Esophagus squamous epithelium (tissue), 5 donors: Measurements from ENCODE around the gene GOLGA6C. TPM values are rescaled to one million over a fixed set of nuclear protein-coding genes. Genes with fewer than 3 reads are reported as not detected.
"Not testable (repeated sequence)": the region's sequence is repeated elsewhere in the genome, so short reads cannot be mapped to it uniquely, and the experiment has no call there.

Experiments
- DNase-seq: peaks from one replicate; lab custom pipeline; 2025; lab: John Stamatoyannopoulos, UW
- H3K27ac ChIP-seq, 4 donors: fragments of 200-600 bp; sonication (generic); one replicate each; pipeline ENCODE4 v1.5.1; 2016 to 2019; ENCODE audit warnings: mild to moderate bottlenecking in 1 of 4
- H3K27me3 ChIP-seq, 4 donors: fragments of 200-600 bp; sonication (generic); 1 replicate in 3 of 4; 2 replicates in 1 of 4; pipeline versions ENCODE4 v1.5.1 to v1.6.0; 2017 to 2021; ENCODE audit warnings: antibody characterized with exemption in 1 of 4
- H3K36me3 ChIP-seq, 3 donors: fragments of 200-600 bp; sonication (generic); one replicate each; pipeline ENCODE4 v1.5.1; 2016 to 2019
- H3K4me1 ChIP-seq, 3 donors: fragments of 200-600 bp; sonication (generic); one replicate each; pipeline ENCODE4 v1.5.1; 2017 to 2019
- H3K4me3 ChIP-seq, 4 donors: fragments of 200-600 bp; sonication (generic); 1 replicate in 3 of 4; 2 replicates in 1 of 4; pipeline ENCODE4 v1.5.1; 2016 to 2019; ENCODE audit warnings: mild to moderate bottlenecking in 2 of 4, moderate library complexity in 1 of 4
- H3K9me3 ChIP-seq, 3 donors: fragments of 200-600 bp; sonication (generic); one replicate each; pipeline ENCODE4 v1.5.1; 2016 to 2019
- WGBS, 2 donors: methylation state at CpG; one replicate each; pipeline ENCODE4 v1.1.5; 2018; 5-methylcytosine and 5-hydroxymethylcytosine counted together
- intact Hi-C: fragments of 100-400 bp; cut with DNase I; formaldehyde crosslinking; loops from one replicate; pipeline ENCODE4 v1.15.0; 2022
- total RNA-seq, 4 donors: library from RNA; depleted of rRNA; stranded (reverse); fragments of >200 nt; gene quantifications; one replicate each; pipeline ENCODE4 v1.1.0, GENCODE V29; 2016
- TF ChIP-seq, protein P1 (sequence below), 6 experiments: fragments of 450-650 bp in 4 of 6; fragments of 200-600 bp in 2 of 6; sonication (generic) in 2 of 6; IDR thresholded peaks; one replicate each; pipeline ENCODE4 v1.5.1; 2016 to 2019; ENCODE audit warnings: antibody characterized with exemption in 6 of 6, mild to moderate bottlenecking in 4 of 6, moderate library complexity in 4 of 6
- donor health status: DM: yes; HTN: yes; CAD: no.

The GOLGA6C gene
- total RNA-seq, 4 donors from 2014 or later = not detected

DNA sequence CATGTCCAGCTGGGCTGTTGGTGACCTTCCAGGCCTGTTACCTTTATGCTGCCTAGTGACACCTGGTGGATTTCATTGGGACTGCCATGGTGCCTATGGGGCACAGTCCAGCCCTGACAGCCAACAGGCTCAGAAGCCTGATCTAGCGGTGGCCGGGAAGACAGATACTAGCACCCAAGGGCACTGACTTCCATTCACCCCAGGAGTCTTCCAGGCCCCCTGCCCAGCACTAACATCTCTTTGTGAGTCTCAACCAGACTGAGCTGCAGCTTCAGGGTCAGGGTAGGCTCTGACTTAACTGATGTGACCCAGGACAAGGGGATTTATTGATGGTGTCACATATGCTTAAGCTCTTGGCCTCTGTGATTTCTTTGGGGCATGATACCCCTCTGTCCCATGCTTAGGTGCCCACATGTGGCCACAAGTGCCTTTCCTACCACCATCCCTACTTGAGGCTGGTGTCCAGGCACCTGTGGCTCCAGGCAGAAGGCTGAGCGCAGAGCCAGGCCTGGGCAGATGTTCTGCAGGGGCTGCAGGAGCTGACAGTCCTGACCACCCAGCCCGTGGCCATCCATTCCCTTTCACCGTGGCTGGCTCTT lies 16.5 kb downstream of the GOLGA6C start:
- intact Hi-C loops, H3K4me1 ChIP-seq, DNase-seq, H3K9me3 ChIP-seq, H3K36me3 ChIP-seq, H3K27me3 ChIP-seq, H3K4me3 ChIP-seq, H3K27ac ChIP-seq: not testable (repeated sequence)
- 33 to 43% methylated on average over 2 to 5 of the region's 5 CpGs for WGBS, 2 donors
- TF ChIP-seq, protein P1, sequence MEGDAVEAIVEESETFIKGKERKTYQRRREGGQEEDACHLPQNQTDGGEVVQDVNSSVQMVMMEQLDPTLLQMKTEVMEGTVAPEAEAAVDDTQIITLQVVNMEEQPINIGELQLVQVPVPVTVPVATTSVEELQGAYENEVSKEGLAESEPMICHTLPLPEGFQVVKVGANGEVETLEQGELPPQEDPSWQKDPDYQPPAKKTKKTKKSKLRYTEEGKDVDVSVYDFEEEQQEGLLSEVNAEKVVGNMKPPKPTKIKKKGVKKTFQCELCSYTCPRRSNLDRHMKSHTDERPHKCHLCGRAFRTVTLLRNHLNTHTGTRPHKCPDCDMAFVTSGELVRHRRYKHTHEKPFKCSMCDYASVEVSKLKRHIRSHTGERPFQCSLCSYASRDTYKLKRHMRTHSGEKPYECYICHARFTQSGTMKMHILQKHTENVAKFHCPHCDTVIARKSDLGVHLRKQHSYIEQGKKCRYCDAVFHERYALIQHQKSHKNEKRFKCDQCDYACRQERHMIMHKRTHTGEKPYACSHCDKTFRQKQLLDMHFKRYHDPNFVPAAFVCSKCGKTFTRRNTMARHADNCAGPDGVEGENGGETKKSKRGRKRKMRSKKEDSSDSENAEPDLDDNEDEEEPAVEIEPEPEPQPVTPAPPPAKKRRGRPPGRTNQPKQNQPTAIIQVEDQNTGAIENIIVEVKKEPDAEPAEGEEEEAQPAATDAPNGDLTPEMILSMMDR (IDR thresholded peaks at IDR 0.05) = peak; percentile 35 to 60 (median 58)

DNA sequence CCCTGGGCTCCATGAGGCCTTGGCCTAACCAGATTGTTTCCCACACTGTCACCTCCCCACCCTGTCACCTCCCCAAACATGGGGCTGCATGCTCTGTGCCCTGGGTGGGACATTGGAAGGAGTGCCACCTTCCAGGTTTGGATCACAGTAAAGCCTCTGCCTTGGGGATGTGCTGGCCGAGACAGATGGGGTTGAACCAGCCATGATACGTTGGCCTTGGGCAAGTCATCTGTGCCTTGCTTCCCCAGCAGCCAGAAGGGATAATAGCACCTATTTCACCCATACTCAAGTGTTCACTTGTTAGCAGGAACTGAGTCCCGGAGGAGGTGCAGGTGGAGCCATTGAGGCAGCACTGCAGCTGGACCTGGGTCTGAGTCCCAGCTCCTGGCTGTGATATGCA lies 17.5 kb downstream of the GOLGA6C start:
- H3K27ac ChIP-seq, DNase-seq, H3K9me3 ChIP-seq, H3K36me3 ChIP-seq, intact Hi-C loops, H3K4me3 ChIP-seq, H3K4me1 ChIP-seq, H3K27me3 ChIP-seq: not testable (repeated sequence)
- 55 to 68% methylated on average over 3 of the region's 3 CpGs for WGBS, 2 donors

DNA sequence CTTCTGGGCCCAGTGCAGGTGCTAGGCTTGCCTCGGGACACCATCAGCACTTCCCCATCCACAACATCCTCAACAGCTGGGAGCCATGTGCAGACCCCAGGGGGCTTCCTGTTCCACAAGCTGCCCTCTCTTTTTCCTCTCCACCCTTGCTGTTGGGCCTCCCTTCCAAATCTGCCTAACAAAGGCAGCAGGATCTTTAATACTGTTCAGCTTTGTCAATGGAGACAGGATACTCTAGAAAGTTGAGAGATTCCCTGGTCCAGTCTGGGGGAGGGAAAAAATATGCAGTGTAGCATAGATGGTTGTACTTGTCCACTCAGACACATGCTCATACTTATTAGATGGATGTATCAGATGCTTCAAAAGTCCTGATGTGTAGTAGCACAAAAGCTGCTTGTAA lies 20.4 kb downstream of the GOLGA6C start:
- H3K27me3 ChIP-seq, DNase-seq, H3K36me3 ChIP-seq, H3K9me3 ChIP-seq, H3K27ac ChIP-seq, intact Hi-C loops, H3K4me3 ChIP-seq, H3K4me1 ChIP-seq: not testable (repeated sequence)
- 43% methylated on average over 1 of the region's 1 CpG; no CpG with 5 or more reads in 1 of the 2 donors for WGBS, 2 donors

DNA sequence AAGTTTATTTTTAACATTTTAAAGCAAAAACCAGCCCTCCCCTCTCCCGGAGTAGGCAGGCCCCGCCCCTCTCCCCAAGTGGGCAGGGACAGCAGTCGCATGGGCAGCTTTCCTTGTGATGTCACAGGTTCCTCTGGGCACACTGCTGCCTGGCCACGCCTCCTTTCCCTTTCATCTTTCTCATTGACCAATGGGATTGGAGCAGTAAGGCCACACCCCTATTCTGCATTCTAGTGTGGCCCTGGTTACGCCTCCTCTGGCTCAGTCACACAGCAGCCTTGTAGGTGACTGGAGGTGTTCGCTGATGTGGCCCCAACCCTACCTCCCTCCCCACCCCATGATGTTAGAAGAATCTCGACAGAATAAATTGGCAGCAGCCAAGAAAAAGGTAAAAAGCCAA lies 24.4 kb downstream of the GOLGA6C start, which contains the start of gene GOLGA6D:
TSS of gene GOLGA6D (plus strand) at position 264 of the 400 bp plus-strand sequence. CDS start at position 305, 41 bp downstream.
- H3K36me3 ChIP-seq, intact Hi-C loops, H3K4me1 ChIP-seq, H3K27me3 ChIP-seq, H3K9me3 ChIP-seq, H3K27ac ChIP-seq, H3K4me3 ChIP-seq, DNase-seq: not testable (repeated sequence)
- no CpG with 5 or more reads among the region's 7 CpGs for WGBS, 2 donors

DNA sequence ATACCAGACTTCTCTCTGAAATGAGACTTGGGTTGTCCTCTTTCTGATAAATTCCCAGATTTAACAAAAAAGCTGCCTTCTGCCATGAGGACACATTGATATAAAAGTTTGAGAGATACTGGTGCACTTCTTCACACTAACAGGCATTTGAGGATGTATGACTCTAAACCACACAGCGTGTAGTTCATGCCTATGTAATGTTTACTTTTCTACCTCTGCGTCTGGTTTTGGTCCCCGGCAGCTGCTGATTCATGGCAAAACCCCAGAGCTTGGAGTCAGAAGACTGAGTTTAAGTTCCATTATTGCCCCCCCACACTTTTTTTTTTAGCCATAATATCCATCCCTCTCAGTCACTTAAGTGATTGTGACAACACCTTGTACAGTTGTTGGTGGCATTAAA lies 26.0 kb downstream of the GOLGA6C start:
- H3K27me3 ChIP-seq, H3K36me3 ChIP-seq, DNase-seq, H3K27ac ChIP-seq, H3K4me1 ChIP-seq, H3K4me3 ChIP-seq, H3K9me3 ChIP-seq, intact Hi-C loops: not testable (repeated sequence)
- no CpG with 5 or more reads among the region's 3 CpGs for WGBS, 2 donors

DNA sequence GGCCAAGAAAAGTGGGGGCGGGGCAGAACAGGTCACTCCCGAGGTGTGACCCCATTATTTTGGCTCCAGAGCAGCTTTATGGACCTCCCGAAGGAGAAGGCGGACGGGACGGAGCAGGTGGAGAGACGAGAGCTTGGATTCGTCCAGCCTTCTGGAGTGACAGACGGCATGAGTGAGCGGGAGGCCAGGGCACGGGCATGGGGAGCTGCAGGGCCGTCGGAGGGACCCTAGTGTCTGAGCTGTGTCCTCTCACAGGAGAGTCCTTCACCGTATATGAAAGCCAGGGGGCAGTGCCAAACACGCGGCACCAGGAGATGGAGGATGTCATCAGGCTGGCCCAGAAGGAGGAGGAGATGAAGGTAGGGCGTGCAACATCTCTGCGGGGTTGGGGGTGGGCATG lies 35.5 kb downstream of the GOLGA6C start:
- H3K4me1 ChIP-seq, H3K4me3 ChIP-seq, H3K36me3 ChIP-seq, intact Hi-C loops, H3K9me3 ChIP-seq, H3K27ac ChIP-seq, DNase-seq, H3K27me3 ChIP-seq: not testable (repeated sequence)
- WGBS, 2 donors = no CpG with 5 or more reads among the region's 18 CpGs

DNA sequence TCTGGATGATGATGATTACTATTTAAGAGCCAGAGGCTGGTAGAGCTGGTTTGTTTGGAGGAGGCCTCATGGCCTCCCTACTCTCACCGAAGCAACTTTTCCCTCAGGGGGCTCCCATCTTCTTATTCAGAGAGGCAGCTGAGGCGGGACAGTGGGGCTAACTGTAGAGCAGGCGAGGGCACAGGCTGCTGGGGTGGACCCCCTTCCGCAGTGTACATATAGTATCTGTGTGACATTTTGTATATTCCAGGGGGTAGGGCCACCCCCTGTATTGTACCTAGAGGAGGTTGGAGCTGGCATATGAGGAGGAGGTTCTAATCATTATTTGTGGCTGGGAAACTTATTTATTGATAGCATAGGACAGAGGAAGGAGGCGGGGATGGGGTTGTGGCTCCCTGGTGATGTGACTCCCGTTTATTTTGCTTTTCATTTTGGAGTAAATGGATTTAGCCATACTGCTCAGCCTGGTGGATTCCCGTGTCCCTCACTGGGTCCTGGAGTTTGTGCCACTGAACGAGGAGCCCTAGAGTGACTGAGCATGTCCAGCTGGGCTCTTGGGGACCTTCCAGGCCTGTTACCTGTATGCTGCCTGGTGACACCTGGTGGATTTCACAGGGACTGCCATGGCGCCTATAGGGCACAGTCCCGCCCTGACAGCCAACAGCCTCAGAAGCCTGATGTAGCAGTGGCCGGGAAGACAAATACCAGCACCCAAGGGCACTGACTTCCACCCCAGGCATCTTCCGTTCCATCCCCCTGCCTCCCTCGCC lies 40.6 kb downstream of the GOLGA6C start:
- H3K4me3 ChIP-seq, H3K27me3 ChIP-seq, H3K9me3 ChIP-seq, DNase-seq, H3K4me1 ChIP-seq, H3K27ac ChIP-seq, H3K36me3 ChIP-seq, intact Hi-C loops: not testable (repeated sequence)
- 100% methylated on average over 1 of the region's 13 CpGs; no CpG with 5 or more reads in 1 of the 2 donors for WGBS, 2 donors

DNA sequence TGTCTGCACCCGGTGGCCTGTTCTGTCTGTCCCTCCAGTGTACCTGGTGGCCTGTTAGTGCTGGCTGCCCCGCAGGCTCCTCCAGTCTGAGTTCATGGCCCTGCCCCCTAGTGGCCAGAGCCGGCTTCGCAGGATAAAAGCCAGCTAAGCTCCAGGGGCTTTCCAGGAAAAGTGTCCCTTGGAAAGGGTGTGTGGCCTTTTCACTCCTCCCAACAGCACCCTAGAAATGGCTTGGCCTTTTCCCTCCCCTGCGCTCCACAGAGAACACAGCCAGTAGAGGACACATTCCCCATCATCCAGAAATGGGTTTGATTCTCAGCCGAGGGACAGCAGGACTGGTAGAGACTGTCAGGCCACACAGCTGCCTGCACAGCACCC lies 41.2 kb downstream of the GOLGA6C start:
- H3K4me3 ChIP-seq, H3K27me3 ChIP-seq, intact Hi-C loops, DNase-seq, H3K36me3 ChIP-seq, H3K4me1 ChIP-seq, H3K27ac ChIP-seq, H3K9me3 ChIP-seq: not testable (repeated sequence)
- WGBS, 2 donors = no CpG with 5 or more reads among the region's 6 CpGs
- TF ChIP-seq, protein P1 (IDR thresholded peaks at IDR 0.05) = peak; percentile 20 to 59 (median 24)

DNA sequence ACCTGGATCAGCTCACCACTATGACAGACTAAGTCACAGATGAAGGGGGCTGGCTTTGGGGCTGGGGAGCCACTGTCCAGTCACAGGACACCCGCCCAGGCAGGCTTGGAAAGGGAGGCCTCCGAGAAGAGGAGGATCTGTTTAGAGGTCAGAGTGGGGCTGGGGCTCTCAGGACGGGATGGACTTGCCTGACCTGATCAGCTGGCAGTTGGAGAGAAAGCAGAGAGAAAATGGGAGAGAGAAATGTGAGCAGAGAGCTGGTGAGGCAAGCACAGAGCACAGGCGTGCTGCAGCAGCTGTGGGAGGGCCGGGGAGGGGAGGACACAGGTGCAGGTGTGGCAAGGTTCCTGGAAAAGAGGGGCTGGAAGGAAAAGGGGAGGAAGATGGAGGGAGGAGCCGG lies 41.9 kb downstream of the GOLGA6C start:
- H3K27ac ChIP-seq, H3K9me3 ChIP-seq, H3K4me3 ChIP-seq, DNase-seq, H3K36me3 ChIP-seq, intact Hi-C loops, H3K27me3 ChIP-seq, H3K4me1 ChIP-seq: not testable (repeated sequence)
- 20 to 50% methylated on average over 4 to 5 of the region's 6 CpGs for WGBS, 2 donors
